ENCODE results near the gene C20orf96.

C20orf96 gene

GRCh38 chr20:259981-260380 is 30.6 kb downstream of the C20orf96 start:
- Histone ChIP-seq H3K4me1 (ENCODE audit: control insufficient read depth in 1 of 2, insufficient read depth in 2 of 2, low read length in 2 of 2) (no peaks in the 10 kb centered on the region), H4K12ac (ENCODE audit: low read depth, low read length) (no peak overlapping the region), H3K9me3 (ENCODE audit: insufficient read depth, low read depth, low read length) (peaks cover 2% of the 10 kb centered on the region), H3K18ac (ENCODE audit: low read length) (no peak overlapping the region), H2BK12ac (ENCODE audit: low read length) (no peak overlapping the region), H3K23ac (ENCODE audit: low read length) (peak overlapping the region; percentile 57), H3K79me2 (ENCODE audit: control insufficient read depth, insufficient read depth, low read length, poor library complexity) (no peaks in the 10 kb centered on the region), H3K4ac (ENCODE audit: low read depth, low read length) (no peak overlapping the region), H2BK5ac (ENCODE audit: low read depth, low read length, poor library complexity) (no peak overlapping the region), H3K4me3 (ENCODE audit: low read depth, low read length) (no peak overlapping the region), H3K36me3 (ENCODE audit: control insufficient read depth in 1 of 2, insufficient read depth in 2 of 2, low read length in 2 of 2) (no peaks in the 10 kb centered on the region), H2AK5ac (ENCODE audit: low read length) (no peak overlapping the region), H4K91ac (ENCODE audit: low read depth, low read length) (no peak overlapping the region), H3K27me3 (ENCODE audit: insufficient read depth, low read length) (no peaks in the 10 kb centered on the region), H2BK120ac (ENCODE audit: insufficient read depth, low read length, poor library complexity) (no peak overlapping the region), H3K4me2 (ENCODE audit: low read length) (no peak overlapping the region), H3K9ac (ENCODE audit: low read length) (peak overlapping the region; percentile 38), H3K14ac (ENCODE audit: low read length) (no peak overlapping the region), H3K79me1 (ENCODE audit: low read length) (no peaks in the 10 kb centered on the region), H4K8ac (ENCODE audit: low read depth, low read length) (no peak overlapping the region), H3K27ac (ENCODE audit: low read depth, low read length) (no peak overlapping the region), H2AFZ (ENCODE audit: insufficient read depth, low read length, poor library complexity) (no peak overlapping the region)
- no peak for DNase-seq
- WGBS (ENCODE audit: extremely low coverage, insufficient coverage, insufficient read length), result no CpG with 5 or more reads among the region's 2 CpGs

GRCh38 chr20:258963-259362 is 31.6 kb downstream of the C20orf96 start:
- no CpG with 5 or more reads among the region's 8 CpGs for WGBS (ENCODE audit: extremely low coverage, insufficient coverage, insufficient read length)

GRCh38 chr20:258269-258858 is 32.2 kb downstream of the C20orf96 start:
- Histone ChIP-seq H3K9me3 (ENCODE audit: insufficient read depth, low read depth, low read length) (no peaks in the 10 kb centered on the region), H3K14ac (ENCODE audit: low read length) (no peak overlapping the region), H3K4me3 (ENCODE audit: low read depth, low read length) (no peak overlapping the region)

More at GRCh38 chr20:258963-259362, 31.6 kb downstream of the C20orf96 start:
- no peak for DNase-seq
- Histone ChIP-seq H3K36me3 (ENCODE audit: control insufficient read depth in 1 of 2, insufficient read depth in 2 of 2, low read length in 2 of 2) (no peaks in the 10 kb centered on the region), H3K4me2 (ENCODE audit: low read length) (no peak overlapping the region), H4K8ac (ENCODE audit: low read depth, low read length) (no peak overlapping the region), H3K4ac (ENCODE audit: low read depth, low read length) (no peak overlapping the region), H3K23ac (ENCODE audit: low read length) (no peak overlapping the region), H3K4me3 (ENCODE audit: low read depth, low read length) (no peak overlapping the region), H2BK5ac (ENCODE audit: low read depth, low read length, poor library complexity) (no peak overlapping the region), H4K91ac (ENCODE audit: low read depth, low read length) (no peak overlapping the region), H2AK5ac (ENCODE audit: low read length) (no peak overlapping the region), H2BK120ac (ENCODE audit: insufficient read depth, low read length, poor library complexity) (no peak overlapping the region), H2BK12ac (ENCODE audit: low read length) (no peak overlapping the region), H3K9ac (ENCODE audit: low read length) (no peak overlapping the region), H3K9me3 (ENCODE audit: insufficient read depth, low read depth, low read length) (peaks cover 2% of the 10 kb centered on the region), H3K27ac (ENCODE audit: low read depth, low read length) (no peak overlapping the region), H3K79me2 (ENCODE audit: control insufficient read depth, insufficient read depth, low read length, poor library complexity) (no peaks in the 10 kb centered on the region), H3K4me1 (ENCODE audit: control insufficient read depth in 1 of 2, insufficient read depth in 2 of 2, low read length in 2 of 2) (no peaks in the 10 kb centered on the region), H4K12ac (ENCODE audit: low read depth, low read length) (no peak overlapping the region), H3K79me1 (ENCODE audit: low read length) (no peaks in the 10 kb centered on the region), H2AFZ (ENCODE audit: insufficient read depth, low read length, poor library complexity) (no peak overlapping the region), H3K27me3 (ENCODE audit: insufficient read depth, low read length) (no peaks in the 10 kb centered on the region), H3K14ac (ENCODE audit: low read length) (no peak overlapping the region), H3K18ac (ENCODE audit: low read length) (no peak overlapping the region)

GRCh38 chr20:257419-257818 is 33.1 kb downstream of the C20orf96 start, which contains the start of gene DEFB132:
TSS of gene DEFB132 (plus strand) at chr20:257724. CDS start at chr20:257779, 55 bp downstream.
- no peak for DNase-seq
- Histone ChIP-seq H3K4me3 (ENCODE audit: low read depth, low read length) (no peak within 1 kb of the TSS), H3K4me2 (ENCODE audit: low read length) (no peak within 1 kb of the TSS), H2AK5ac (ENCODE audit: low read length) (no peak within 1 kb of the TSS), H4K8ac (ENCODE audit: low read depth, low read length) (no peak within 1 kb of the TSS), H4K12ac (ENCODE audit: low read depth, low read length) (no peak within 1 kb of the TSS), H3K4me1 (ENCODE audit: control insufficient read depth in 1 of 2, insufficient read depth in 2 of 2, low read length in 2 of 2) (no peaks in the 10 kb centered on the region), H3K18ac (ENCODE audit: low read length) (no peak within 1 kb of the TSS), H3K14ac (ENCODE audit: low read length) (no peak within 1 kb of the TSS), H3K79me2 (ENCODE audit: control insufficient read depth, insufficient read depth, low read length, poor library complexity) (no peaks in the 10 kb centered on the region), H3K23ac (ENCODE audit: low read length) (no peak within 1 kb of the TSS), H2BK12ac (ENCODE audit: low read length) (no peak within 1 kb of the TSS), H3K9ac (ENCODE audit: low read length) (no peak within 1 kb of the TSS), H3K4ac (ENCODE audit: low read depth, low read length) (no peak within 1 kb of the TSS), H2AFZ (ENCODE audit: insufficient read depth, low read length, poor library complexity) (no peak within 1 kb of the TSS), H3K9me3 (ENCODE audit: insufficient read depth, low read depth, low read length) (no peaks in the 10 kb centered on the region), H4K91ac (ENCODE audit: low read depth, low read length) (no peak within 1 kb of the TSS), H2BK5ac (ENCODE audit: low read depth, low read length, poor library complexity) (no peak within 1 kb of the TSS), H3K27ac (ENCODE audit: low read depth, low read length) (no peak within 1 kb of the TSS), H3K36me3 (ENCODE audit: control insufficient read depth in 1 of 2, insufficient read depth in 2 of 2, low read length in 2 of 2) (no peaks in the 10 kb centered on the region), H3K79me1 (ENCODE audit: low read length) (no peaks in the 10 kb centered on the region), H3K27me3 (ENCODE audit: insufficient read depth, low read length) (no peaks in the 10 kb centered on the region), H2BK120ac (ENCODE audit: insufficient read depth, low read length, poor library complexity) (no peak within 1 kb of the TSS)
- WGBS (ENCODE audit: extremely low coverage, insufficient coverage, insufficient read length), result no CpG with 5 or more reads among the region's 7 CpGs

More at GRCh38 chr20:258269-258858, 32.2 kb downstream of the C20orf96 start:
- WGBS (ENCODE audit: extremely low coverage, insufficient coverage, insufficient read length), result no CpG with 5 or more reads among the region's 4 CpGs
- Histone ChIP-seq H3K36me3 (ENCODE audit: control insufficient read depth in 1 of 2, insufficient read depth in 2 of 2, low read length in 2 of 2) (no peaks in the 10 kb centered on the region), H3K79me1 (ENCODE audit: low read length) (no peaks in the 10 kb centered on the region), H3K4ac (ENCODE audit: low read depth, low read length) (no peak overlapping the region), H3K27me3 (ENCODE audit: insufficient read depth, low read length) (no peaks in the 10 kb centered on the region), H2BK12ac (ENCODE audit: low read length) (no peak overlapping the region), H4K91ac (ENCODE audit: low read depth, low read length) (no peak overlapping the region), H4K8ac (ENCODE audit: low read depth, low read length) (no peak overlapping the region), H4K12ac (ENCODE audit: low read depth, low read length) (no peak overlapping the region), H2BK120ac (ENCODE audit: insufficient read depth, low read length, poor library complexity) (no peak overlapping the region), H2BK5ac (ENCODE audit: low read depth, low read length, poor library complexity) (no peak overlapping the region), H3K27ac (ENCODE audit: low read depth, low read length) (no peak overlapping the region), H3K23ac (ENCODE audit: low read length) (no peak overlapping the region), H3K4me2 (ENCODE audit: low read length) (no peak overlapping the region), H3K4me1 (ENCODE audit: control insufficient read depth in 1 of 2, insufficient read depth in 2 of 2, low read length in 2 of 2) (no peaks in the 10 kb centered on the region), H3K18ac (ENCODE audit: low read length) (no peak overlapping the region), H3K9ac (ENCODE audit: low read length) (no peak overlapping the region), H3K79me2 (ENCODE audit: control insufficient read depth, insufficient read depth, low read length, poor library complexity) (no peaks in the 10 kb centered on the region), H2AK5ac (ENCODE audit: low read length) (no peak overlapping the region), H2AFZ (ENCODE audit: insufficient read depth, low read length, poor library complexity) (no peak overlapping the region)
- DNase-seq, result no peak

All from trophoblast cell (in vitro differentiated cells and primary cell).